Uterus (tissue), 4 donors: ENCODE results near the gene ME3. TPM values are rescaled to one million over a fixed set of nuclear protein-coding genes. Genes with fewer than 3 reads are reported as not detected.

Source experiments
- DNase-seq, 2 donors: peaks; one replicate each; pipeline ENCODE4 v3.0.0-alpha.2; 2019 to 2020
- H3K27ac ChIP-seq, 2 donors: fragments of 200-600 bp; sonication (generic); 1 replicate in 1 of 2; 2 replicates in 1 of 2; pipeline ENCODE4 v1.5.1; 2016 to 2018
- H3K27me3 ChIP-seq, 2 donors: fragments of 200-600 bp; sonication (generic); one replicate each; pipeline ENCODE4 v1.5.1; 2018 to 2019; ENCODE audit warnings: control low read depth in 1 of 2
- H3K36me3 ChIP-seq, 2 donors: fragments of 200-600 bp; sonication (generic); one replicate each; pipeline ENCODE4 v1.5.1; 2019; ENCODE audit warnings: control low read depth in 1 of 2
- H3K4me1 ChIP-seq, 2 donors: fragments of 200-600 bp; sonication (generic); one replicate each; pipeline ENCODE4 v1.5.1; 2018 to 2019; ENCODE audit warnings: control low read depth in 1 of 2
- H3K4me3 ChIP-seq, 2 donors: fragments of 200-600 bp; sonication (generic); 1 replicate in 1 of 2; 2 replicates in 1 of 2; pipeline ENCODE4 v1.5.1; 2018 to 2019; ENCODE audit warnings: mild to moderate bottlenecking in 1 of 2
- H3K9me3 ChIP-seq, 2 donors: fragments of 200-600 bp; sonication (generic); one replicate each; pipeline ENCODE4 v1.5.1; 2019; ENCODE audit warnings: control low read depth in 1 of 2
- CTCF ChIP-seq, 4 experiments: fragments of 200-600 bp in 2 of 4; fragments of 450-650 bp in 2 of 4; sonication (generic) in 2 of 4; IDR thresholded peaks; one replicate each; pipeline ENCODE4 v1.5.1; 2016 to 2019; ENCODE audit warnings: antibody characterized with exemption in 4 of 4, mild to moderate bottlenecking in 2 of 4, moderate library complexity in 1 of 4
- POLR2A ChIP-seq, 2 donors: fragments of 450-650 bp; IDR thresholded peaks; one replicate each; pipeline ENCODE4 v1.6.1; 2016; ENCODE audit warnings: antibody characterized with exemption in 2 of 2, mild to moderate bottlenecking in 1 of 2, moderate library complexity in 1 of 2
- intact Hi-C: fragments of 100-400 bp; cut with DNase I; formaldehyde crosslinking; loops from one replicate; pipeline ENCODE4 v1.15.1; 2023; ENCODE audit warnings: low total_unique reads
- total RNA-seq, 4 donors: library from RNA; depleted of rRNA in 3 of 4; stranded (reverse); fragments of >200 nt in 3 of 4; gene quantifications; one replicate each; pipeline versions ENCODE4 v1.1.0 to v1.2.4, GENCODE V29; 2014 to 2023
- donor health status: DM: yes; HTN: yes; CAD: no.

Gene ME3
- total RNA-seq, 4 donors from 2014 or later = 44.3 to 169 (median 54.2) TPM

DNA sequence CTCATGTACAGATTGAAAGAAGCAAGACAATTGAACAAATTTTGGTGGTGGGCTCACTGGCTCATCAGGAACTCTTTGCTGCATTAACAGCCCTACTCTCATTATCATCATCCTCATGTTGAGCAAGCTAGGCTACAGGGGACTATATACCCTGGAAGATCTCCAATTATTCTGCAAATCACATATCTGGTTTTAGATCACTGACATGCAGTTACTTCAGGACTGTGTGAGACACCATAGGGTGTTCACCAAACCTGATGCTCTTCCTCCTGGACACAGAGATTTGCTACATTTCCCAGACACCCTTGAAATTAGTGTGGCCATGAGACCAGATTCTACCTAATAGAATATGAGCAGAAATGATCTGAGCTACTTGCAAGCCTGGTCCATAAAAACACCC, 23.0 kb upstream of the ME3 start:
- no peaks in the 10 kb centered on the region for H3K4me1 ChIP-seq
- intact Hi-C loops = no loop called here
- no peaks in the 10 kb centered on the region for H3K27me3 ChIP-seq
- no peak overlapping the region for H3K27ac ChIP-seq
- no peaks in the 10 kb centered on the region for H3K36me3 ChIP-seq
- H3K4me3 ChIP-seq = no peak overlapping the region
- DNase-seq = no peak
- TF ChIP-seq POLR2A (IDR thresholded peaks at IDR 0.05) = no peak
- no peak for TF ChIP-seq CTCF (IDR thresholded peaks at IDR 0.05)
- no peaks in the 10 kb centered on the region for H3K9me3 ChIP-seq

DNA sequence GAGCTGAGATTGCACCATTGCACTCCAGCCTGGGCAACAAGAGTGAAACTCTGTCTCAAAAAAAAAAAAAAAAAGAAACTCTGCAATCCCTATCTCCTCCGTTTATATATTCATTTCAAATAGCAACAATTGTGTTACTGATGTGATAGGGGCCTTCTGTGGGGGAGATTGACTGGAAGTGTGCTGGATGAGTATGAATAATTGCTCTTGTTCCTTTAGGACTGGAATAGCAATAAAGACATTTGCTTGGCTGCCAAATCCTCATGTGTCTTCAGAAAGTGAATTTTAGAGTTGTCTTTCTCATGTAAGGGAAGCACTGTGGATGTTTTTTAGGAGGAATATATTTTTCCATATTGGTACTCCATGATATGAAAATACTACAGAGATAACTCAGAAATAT, 21.1 kb upstream of the ME3 start:
- H3K27me3 ChIP-seq = no peaks in the 10 kb centered on the region
- H3K36me3 ChIP-seq = no peaks in the 10 kb centered on the region
- no peak for DNase-seq
- no peak overlapping the region for H3K4me3 ChIP-seq
- H3K27ac ChIP-seq = no peak overlapping the region
- intact Hi-C loops = no loop called here
- H3K9me3 ChIP-seq = no peaks in the 10 kb centered on the region
- no peak for TF ChIP-seq POLR2A (IDR thresholded peaks at IDR 0.05)
- TF ChIP-seq CTCF (IDR thresholded peaks at IDR 0.05) = no peak
- no peaks in the 10 kb centered on the region for H3K4me1 ChIP-seq

- no peak for TF ChIP-seq POLR2A (IDR thresholded peaks at IDR 0.05)
- TF ChIP-seq CTCF (IDR thresholded peaks at IDR 0.05) = no peak
- H3K27ac ChIP-seq = no peak overlapping the region
- H3K36me3 ChIP-seq = no peaks in the 10 kb centered on the region
- no peak overlapping the region for H3K4me3 ChIP-seq
- DNase-seq = no peak
- no peaks in the 10 kb centered on the region for H3K27me3 ChIP-seq
- intact Hi-C loops = no loop called here
- no peaks in the 10 kb centered on the region for H3K9me3 ChIP-seq
- H3K4me1 ChIP-seq = no peaks in the 10 kb centered on the region
These were observed 20.3 kb upstream of the ME3 start for GRCh38 chr11:86692746-86693145.

GRCh38 chr11:86692317-86692716, 19.9 kb upstream of the ME3 start:
- Histone ChIP-seq H3K27me3 (no peaks in the 10 kb centered on the region), H3K36me3 (no peaks in the 10 kb centered on the region), H3K27ac (no peak overlapping the region), H3K4me1 (no peaks in the 10 kb centered on the region), H3K4me3 (no peak overlapping the region), H3K9me3 (no peaks in the 10 kb centered on the region)
- no peak for DNase-seq
- TF ChIP-seq CTCF (IDR thresholded peaks at IDR 0.05) = no peak
- TF ChIP-seq POLR2A (IDR thresholded peaks at IDR 0.05) = no peak
- intact Hi-C loops = no loop called here

DNA sequence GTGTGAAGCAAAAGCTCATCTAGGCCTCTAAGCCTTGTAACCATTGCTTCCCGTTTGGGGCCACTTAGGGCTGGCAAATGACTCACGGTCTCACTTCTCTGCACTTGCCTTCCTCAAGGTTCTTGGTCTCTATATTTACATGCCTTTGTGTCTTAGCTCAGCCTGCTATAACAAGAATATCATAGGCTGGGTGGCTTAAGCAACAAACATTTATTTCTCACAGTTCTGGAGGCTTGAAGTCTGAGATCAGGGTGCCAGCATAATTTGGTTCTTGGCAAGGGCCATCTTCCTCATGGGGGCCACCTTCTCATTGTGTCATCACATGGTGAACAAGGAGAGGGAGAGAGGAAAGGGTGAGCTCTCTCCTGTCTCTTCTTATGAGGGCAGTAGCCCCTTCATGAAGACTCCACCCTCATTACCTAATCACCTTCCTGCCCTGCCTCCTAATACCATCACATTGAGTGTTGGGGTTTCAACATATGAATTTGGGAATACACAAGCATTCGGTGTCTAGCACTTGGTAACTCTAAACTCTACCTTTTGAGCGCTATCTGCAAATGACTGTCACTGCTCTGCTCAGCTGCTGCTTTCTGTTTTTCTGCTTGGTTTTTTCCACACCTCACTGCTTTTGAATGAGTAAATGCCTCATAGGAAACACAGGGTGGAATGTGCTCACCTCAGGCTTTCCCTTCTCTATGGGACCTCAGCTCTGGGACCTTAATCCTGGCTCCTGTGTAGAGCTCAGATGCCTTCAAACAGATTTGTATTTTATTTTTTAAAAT, 16.2 kb upstream of the ME3 start:
- H3K9me3 ChIP-seq = no peaks in the 10 kb centered on the region
- H3K4me1 ChIP-seq = no peaks in the 10 kb centered on the region
- no peak overlapping the region for H3K27ac ChIP-seq
- TF ChIP-seq CTCF (IDR thresholded peaks at IDR 0.05) = no peak
- no peak for TF ChIP-seq POLR2A (IDR thresholded peaks at IDR 0.05)
- no peaks in the 10 kb centered on the region for H3K36me3 ChIP-seq
- no peak for DNase-seq
- no peaks in the 10 kb centered on the region for H3K27me3 ChIP-seq
- intact Hi-C loops = loop anchor here (10.0 kb wide), 1 partner anchor 106 kb away; no protein-coding TSS in a partner anchor
- no peak overlapping the region for H3K4me3 ChIP-seq
